KMS-11 (cell line): ENCODE results near the gene C1orf35.

Experiments used
- H2AFZ ChIP-seq: fragments of 200-600 bp; sonication (generic); 2 replicates; pipeline ENCODE4 v1.6.1; 2016; ENCODE audit warnings: antibody characterized with exemption, mixed run types, low read depth
- H3K27ac ChIP-seq: fragments of 200-600 bp; sonication (generic); 2 replicates; pipeline ENCODE4 v1.6.1; 2016; ENCODE audit warnings: mild to moderate bottlenecking, mixed run types
- H3K27me3 ChIP-seq: fragments of 200-600 bp; sonication (generic); 2 replicates; pipeline ENCODE4 v1.6.1; 2017; ENCODE audit warnings: mild to moderate bottlenecking, low read depth, mixed run types, moderate library complexity; ENCODE audit not compliant: insufficient read depth
- H3K36me3 ChIP-seq: fragments of 200-600 bp; sonication (generic); 2 replicates; pipeline ENCODE4 v1.6.1; 2017; ENCODE audit warnings: mild to moderate bottlenecking, mixed run types; ENCODE audit not compliant: insufficient read depth
- H3K4me1 ChIP-seq: fragments of 200-600 bp; sonication (generic); 2 replicates; pipeline ENCODE4 v1.6.1; 2016; ENCODE audit warnings: mild to moderate bottlenecking, low read depth, mixed run types; ENCODE audit not compliant: poor library complexity, severe bottlenecking
- H3K4me2 ChIP-seq: fragments of 200-600 bp; sonication (generic); 2 replicates; pipeline ENCODE4 v1.7.0; 2016; ENCODE audit warnings: mild to moderate bottlenecking, mixed run types
- H3K4me3 ChIP-seq: fragments of 200-600 bp; sonication (generic); IDR thresholded peaks from 2 replicates; pipeline ENCODE4 v1.6.1; 2017; ENCODE audit warnings: low read depth, low read length, mixed read lengths; ENCODE audit not compliant: insufficient read depth
- H3K79me2 ChIP-seq: fragments of 200-600 bp; sonication (generic); 2 replicates; pipeline ENCODE4 v1.6.1; 2016; ENCODE audit warnings: low read depth, mixed run types; ENCODE audit not compliant: insufficient read depth
- H3K9ac ChIP-seq: fragments of 200-600 bp; sonication (generic); 2 replicates; pipeline ENCODE4 v1.6.1; 2016; ENCODE audit warnings: mild to moderate bottlenecking, mixed run types
- H4K20me1 ChIP-seq: fragments of 200-600 bp; sonication (generic); 2 replicates; pipeline ENCODE4 v1.6.1; 2016; ENCODE audit warnings: mild to moderate bottlenecking, mixed run types; ENCODE audit not compliant: insufficient read depth
- CTCF ChIP-seq: fragments of 200-600 bp; sonication (generic); conservative IDR thresholded peaks from 2 replicates; pipeline ENCODE4 v1.6.1; 2017; ENCODE audit warnings: low read depth, mild to moderate bottlenecking, antibody characterized with exemption, low read length, moderate library complexity, mixed read lengths

C1orf35 gene

GRCh38 chr1:228095938-228096337, 7.2 kb downstream of the C1orf35 start:
- no peak overlapping the region for H3K9ac ChIP-seq
- peaks cover 95% of the 10 kb centered on the region for H3K79me2 ChIP-seq
- TF ChIP-seq CTCF, result no peak
- no peak overlapping the region for H3K27ac ChIP-seq
- H3K27me3 ChIP-seq, result no peaks in the 10 kb centered on the region
- peaks cover 12% of the 10 kb centered on the region; the same call in 1 of the 2 replicates for H3K36me3 ChIP-seq
- no peak overlapping the region for H2AFZ ChIP-seq
- peaks cover 67% of the 10 kb centered on the region for H4K20me1 ChIP-seq
- peaks cover 31% of the 10 kb centered on the region for H3K4me1 ChIP-seq
- no peak overlapping the region for H3K4me2 ChIP-seq
- no peak overlapping the region for H3K4me3 ChIP-seq

- H3K4me2 ChIP-seq, result no peak overlapping the region
- H3K79me2 ChIP-seq, result peaks cover 97% of the 10 kb centered on the region
- no peak overlapping the region for H2AFZ ChIP-seq
- no peak overlapping the region for H3K4me3 ChIP-seq
- TF ChIP-seq CTCF, result no peak
- H3K9ac ChIP-seq, result no peak overlapping the region
- H3K27ac ChIP-seq, result no peak overlapping the region
- H3K4me1 ChIP-seq, result peaks cover 31% of the 10 kb centered on the region
- peaks cover 75% of the 10 kb centered on the region for H4K20me1 ChIP-seq
- H3K36me3 ChIP-seq, result peaks cover 12% of the 10 kb centered on the region; the same call in 1 of the 2 replicates
- H3K27me3 ChIP-seq, result no peaks in the 10 kb centered on the region
Measured at GRCh38 chr1:228095161-228095560, 8.0 kb downstream of the C1orf35 start.

- Histone ChIP-seq H4K20me1 (peaks cover 81% of the 10 kb centered on the region), H3K36me3 (peaks cover 12% of the 10 kb centered on the region; the same call in 1 of the 2 replicates), H3K4me1 (peaks cover 34% of the 10 kb centered on the region), H2AFZ (no peak overlapping the region), H3K4me3 (no peak overlapping the region), H3K9ac (no peak overlapping the region), H3K79me2 (peaks cover 97% of the 10 kb centered on the region), H3K27ac (no peak overlapping the region), H3K27me3 (no peaks in the 10 kb centered on the region), H3K4me2 (no peak overlapping the region)
- TF ChIP-seq CTCF, result no peak
Measured at GRCh38 chr1:228094432-228095016, 8.6 kb downstream of the C1orf35 start.

- Histone ChIP-seq H3K4me3 (no peak overlapping the region), H3K4me1 (peaks cover 47% of the 10 kb centered on the region), H3K27me3 (no peaks in the 10 kb centered on the region), H3K79me2 (peaks cover 100% of the 10 kb centered on the region), H3K27ac (no peak overlapping the region), H2AFZ (no peak overlapping the region), H3K36me3 (peaks cover 12% of the 10 kb centered on the region; the same call in 1 of the 2 replicates), H3K4me2 (no peak overlapping the region), H4K20me1 (peaks cover 93% of the 10 kb centered on the region), H3K9ac (no peak overlapping the region)
- no peak for TF ChIP-seq CTCF
Measured at GRCh38 chr1:228093050-228093906, 9.8 kb downstream of the C1orf35 start.
